H9 (cell line): ENCODE results near the gene RBPJL. TPM values are rescaled to one million over a fixed set of nuclear protein-coding genes. Genes with fewer than 3 reads are reported as not detected.

Source experiments
- DNase-seq: peaks from one replicate; pipeline ENCODE4 v3.0.0-alpha.2; 2017
- H2AFZ ChIP-seq: one replicate; pipeline ENCODE4 v1.6.1; 2013; ENCODE audit warnings: mild to moderate bottlenecking, low read length, control low read depth, moderate library complexity
- H2AK5ac ChIP-seq: 2 replicates; pipeline ENCODE4 v1.6.1; 2013; ENCODE audit warnings: low read length, control low read depth, mixed read lengths; ENCODE audit not compliant: insufficient read length
- H2BK120ac ChIP-seq: one replicate; pipeline ENCODE4 v1.6.1; 2013; ENCODE audit warnings: low read depth, mild to moderate bottlenecking, low read length, control low read depth, inconsistent platforms; ENCODE audit not compliant: poor library complexity, severe bottlenecking
- H2BK12ac ChIP-seq: 2 replicates; pipeline ENCODE4 v1.6.1; 2013; ENCODE audit warnings: low read length, control low read depth, mixed read lengths, low read depth; ENCODE audit not compliant: insufficient read length
- H2BK15ac ChIP-seq: 2 replicates; pipeline ENCODE4 v1.6.1; 2013; ENCODE audit warnings: low read depth, low read length, control low read depth
- H2BK20ac ChIP-seq: one replicate; pipeline ENCODE4 v1.6.1; 2013; ENCODE audit warnings: low read depth, mild to moderate bottlenecking, low read length, control low read depth, inconsistent platforms; ENCODE audit not compliant: poor library complexity, severe bottlenecking
- H2BK5ac ChIP-seq: 2 replicates; pipeline ENCODE4 v1.6.1; 2013; ENCODE audit warnings: low read length, control low read depth, mixed read lengths; ENCODE audit not compliant: insufficient read length
- H3K14ac ChIP-seq: 2 replicates; pipeline ENCODE4 v1.6.1; 2013; ENCODE audit warnings: low read length, control low read depth; ENCODE audit not compliant: insufficient read depth
- H3K18ac ChIP-seq: 2 replicates; pipeline ENCODE4 v1.6.1; 2013; ENCODE audit warnings: low read depth, mild to moderate bottlenecking, mixed read lengths, low read length, control low read depth; ENCODE audit not compliant: insufficient read length
- H3K23ac ChIP-seq: 2 replicates; pipeline ENCODE4 v1.6.1; 2013; ENCODE audit warnings: low read length, control low read depth, mixed read lengths, low read depth; ENCODE audit not compliant: insufficient read length
- H3K23me2 ChIP-seq: 2 replicates; pipeline ENCODE4 v1.6.1; 2013; ENCODE audit warnings: low read depth, mild to moderate bottlenecking, mixed read lengths, low read length, control low read depth; ENCODE audit not compliant: insufficient read length, poor library complexity, severe bottlenecking
- H3K27ac ChIP-seq: 2 replicates; pipeline ENCODE4 v1.5.1; 2013; ENCODE audit warnings: low read length, control low read depth, mixed read lengths, low read depth; ENCODE audit not compliant: insufficient read length
- H3K27me3 ChIP-seq: 2 replicates; pipeline ENCODE4 v1.6.1; 2013; ENCODE audit warnings: low read length, control low read depth, inconsistent platforms; ENCODE audit not compliant: insufficient read depth
- H3K4ac ChIP-seq: 2 replicates; pipeline ENCODE4 v1.6.1; 2013; ENCODE audit warnings: low read depth, mild to moderate bottlenecking, control low read depth, inconsistent platforms, low read length, moderate library complexity
- H3K4me1 ChIP-seq: 2 replicates; pipeline ENCODE4 v1.6.1; 2013; ENCODE audit warnings: low read length, control low read depth, inconsistent platforms; ENCODE audit not compliant: insufficient read depth
- H3K4me2 ChIP-seq: 2 replicates; pipeline ENCODE4 v1.6.1; 2013; ENCODE audit warnings: low read length, control low read depth, mixed read lengths; ENCODE audit not compliant: insufficient read length, insufficient read depth
- H3K56ac ChIP-seq: 2 replicates; pipeline ENCODE4 v1.6.1; 2013; ENCODE audit warnings: low read depth, mild to moderate bottlenecking, mixed read lengths, low read length, control low read depth; ENCODE audit not compliant: insufficient read length
- H3K79me1 ChIP-seq: 2 replicates; pipeline ENCODE4 v1.6.1; 2013; ENCODE audit warnings: low read depth, mild to moderate bottlenecking, moderate library complexity, low read length, control low read depth, inconsistent platforms; ENCODE audit not compliant: insufficient read depth, poor library complexity, severe bottlenecking
- H3K79me2 ChIP-seq: 2 replicates; pipeline ENCODE4 v1.6.1; 2013; ENCODE audit warnings: low read length, control low read depth, inconsistent platforms; ENCODE audit not compliant: insufficient read depth
- H3K9ac ChIP-seq: 2 replicates; pipeline ENCODE4 v1.6.1; 2013; ENCODE audit warnings: low read length, control low read depth, mixed read lengths; ENCODE audit not compliant: insufficient read length; ENCODE audit errors: extremely low read depth
- H3K9me3 ChIP-seq: one replicate; pipeline ENCODE4 v1.6.1; 2013; ENCODE audit warnings: low read depth, low read length, inconsistent platforms; ENCODE audit not compliant: control insufficient read depth
- H3T11ph ChIP-seq: one replicate; pipeline ENCODE4 v1.6.1; 2013; ENCODE audit warnings: mild to moderate bottlenecking, low read length, control low read depth, inconsistent platforms
- H4K20me1 ChIP-seq: one replicate; pipeline ENCODE4 v1.6.1; 2013; ENCODE audit not compliant: control insufficient read depth, insufficient read length, insufficient read depth
- H4K5ac ChIP-seq: 2 replicates; pipeline ENCODE4 v1.6.1; 2013; ENCODE audit warnings: low read depth, mild to moderate bottlenecking, mixed read lengths, low read length, control low read depth; ENCODE audit not compliant: insufficient read length
- H4K8ac ChIP-seq: replicated peaks from 2 replicates; pipeline ENCODE4 v1.6.1; 2013; ENCODE audit warnings: low read length, control low read depth, mixed read lengths, low read depth; ENCODE audit not compliant: insufficient read length
- H4K91ac ChIP-seq: 2 replicates; pipeline ENCODE4 v1.6.1; 2013; ENCODE audit warnings: low read depth, mild to moderate bottlenecking, moderate library complexity, mixed read lengths, low read length, control low read depth; ENCODE audit not compliant: insufficient read length
- H3K27ac Mint-ChIP-seq, 3 experiments: 2 replicates in 2 of 3; 3 replicates in 1 of 3; pipeline ENCODE4 v1.8.0; 2020 to 2021; ENCODE audit warnings: mixed read lengths in 3 of 3, mild to moderate bottlenecking in 1 of 3, moderate library complexity in 1 of 3
- H3K27me3 Mint-ChIP-seq: 2 replicates; pipeline ENCODE4 v1.8.0; 2021; ENCODE audit warnings: low read depth, mild to moderate bottlenecking, moderate library complexity, mixed read lengths
- H3K36me3 Mint-ChIP-seq, 3 experiments: 2 replicates in 2 of 3; 3 replicates in 1 of 3; pipeline ENCODE4 v1.8.0; 2020 to 2021; ENCODE audit warnings: low read depth in 3 of 3, mixed read lengths in 3 of 3; ENCODE audit not compliant: insufficient read depth in 1 of 3
- H3K4me1 Mint-ChIP-seq, 2 experiments: 2 replicates each; pipeline ENCODE4 v1.8.0; 2020; ENCODE audit warnings: mixed read lengths in 2 of 2
- H3K4me3 Mint-ChIP-seq, 2 experiments: 2 replicates in 1 of 2; 3 replicates in 1 of 2; pipeline ENCODE4 v1.8.0; 2020 to 2021; ENCODE audit warnings: mild to moderate bottlenecking in 2 of 2, mixed read lengths in 2 of 2, moderate library complexity in 1 of 2
- H3K9me3 Mint-ChIP-seq, 2 experiments: 2 replicates in 1 of 2; 3 replicates in 1 of 2; pipeline ENCODE4 v1.8.0; 2020; ENCODE audit warnings: mild to moderate bottlenecking in 2 of 2, mixed read lengths in 2 of 2, moderate library complexity in 1 of 2
- CTCF ChIP-seq: fragments of 200-600 bp; sonication (generic); conservative IDR thresholded peaks from 3 replicates; pipeline ENCODE4 v1.8.0; 2021; ENCODE audit warnings: antibody characterized with exemption, mild to moderate bottlenecking
- WGBS: extraction: QIAGEN DNeasy Blood & Tissue Kit; methylation state at CpG from one replicate; pipeline ENCODE4 v1.1.7; 2013; ENCODE audit warnings: missing lambda C conversion rate, low lambda C conversion rate, mixed read lengths; ENCODE audit not compliant: insufficient read length; ENCODE audit errors: extremely low coverage; 5-methylcytosine and 5-hydroxymethylcytosine counted together
- total RNA-seq: library from RNA; stranded (reverse); gene quantifications from 2 replicates; pipeline ENCODE4 v1.2.1, GENCODE V29; 2021

RBPJL gene
- total RNA-seq, 1 experiment from 2014 or later: 0.28 TPM

GRCh38 chr20:45342855-45343531 is 36.4 kb downstream of the RBPJL start:
- no peak for TF ChIP-seq CTCF
- Histone ChIP-seq H3K4ac (no peak overlapping the region), H3K9ac (peak overlapping the region; percentile 6), H2BK20ac (no peak overlapping the region), H3T11ph (no peak overlapping the region), H3K23ac (no peak overlapping the region), H2BK120ac (no peak overlapping the region), H3K79me2 (peaks cover 5% of the 10 kb centered on the region; the same call in 1 of the 2 replicates), H3K23me2 (peaks cover 11% of the 10 kb centered on the region), H2BK12ac (no peak overlapping the region), H3K79me1 (no peaks in the 10 kb centered on the region), H3K27me3 (no peaks in the 10 kb centered on the region), H4K8ac (no peak overlapping the region), H2AFZ (no peak overlapping the region), H2BK5ac (no peak overlapping the region), H3K14ac (peak overlapping the region; percentile 32), H3K27ac (no peak overlapping the region), H3K9me3 (no peaks in the 10 kb centered on the region), H3K4me2 (peak overlapping the region; percentile 53), H3K4me1 (peaks cover 42% of the 10 kb centered on the region), H3K18ac (no peak overlapping the region), H4K20me1 (peaks cover 2% of the 10 kb centered on the region), H2BK15ac (no peak overlapping the region), H3K56ac (no peak overlapping the region), H4K5ac (no peak overlapping the region), H4K91ac (no peak overlapping the region), H2AK5ac (no peak overlapping the region)
- Mint-ChIP-seq H3K4me3 (peak overlapping the region; percentile 65 to 76), H3K27me3 (peaks cover 4% of the 10 kb centered on the region; the same call in 1 of the 2 replicates), H3K9me3 (no peaks in the 10 kb centered on the region), H3K4me1 (peaks cover 94 to 96% of the 10 kb centered on the region in 2 experiments), H3K36me3 (peaks cover 3 to 12% (median 5%) of the 10 kb centered on the region in 3 experiments; a peak in 4 of 7 replicates), H3K27ac (peak overlapping the region; percentile 96 to 99 (median 98))
- DNase-seq: no peak
- WGBS: no CpG with 5 or more reads among the region's 6 CpGs
